HUES64 (cell line): ENCODE data around the gene UNC5C.

Source experiments
- H3K27ac ChIP-seq: 2 replicates; pipeline ENCODE4 v1.7.0; 2013; ENCODE audit warnings: low read depth, low read length, inconsistent platforms
- H3K27me3 ChIP-seq: 2 replicates; pipeline ENCODE4 v1.6.1; 2013; ENCODE audit warnings: mild to moderate bottlenecking, low read length; ENCODE audit not compliant: insufficient read depth
- H3K36me3 ChIP-seq: 2 replicates; pipeline ENCODE4 v1.6.1; 2013; ENCODE audit warnings: mild to moderate bottlenecking, low read length; ENCODE audit not compliant: insufficient read depth
- H3K4me1 ChIP-seq: 2 replicates; pipeline ENCODE4 v1.6.1; 2013; ENCODE audit warnings: mild to moderate bottlenecking, low read length, moderate library complexity; ENCODE audit not compliant: insufficient read depth
- H3K4me3 ChIP-seq: 2 replicates; pipeline ENCODE4 v1.5.1; 2013; ENCODE audit warnings: mild to moderate bottlenecking, low read length, moderate library complexity
- H3K9ac ChIP-seq: 2 replicates; pipeline ENCODE4 v1.6.1; 2013; ENCODE audit warnings: mild to moderate bottlenecking, low read depth, low read length
- H3K9me3 ChIP-seq: 2 replicates; pipeline ENCODE4 v1.6.1; 2013; ENCODE audit warnings: low read depth, low read length; ENCODE audit not compliant: insufficient read depth
- WGBS: fragments of 150-250, 120-280 bp; methylation state at CpG from one replicate; pipeline ENCODE4 v1.1.7; 2013; ENCODE audit warnings: missing lambda C conversion rate; 5-methylcytosine and 5-hydroxymethylcytosine counted together

The UNC5C gene

GRCh38 chr4:95422436-95422835, 126.3 kb downstream of the UNC5C start:
- no peaks in the 10 kb centered on the region for H3K27me3 ChIP-seq
- 96% methylated on average over 7 of the region's 7 CpGs for whole genome bisulfite sequencing
- no peaks in the 10 kb centered on the region for H3K4me1 ChIP-seq
- H3K9me3 ChIP-seq = no peaks in the 10 kb centered on the region
- H3K4me3 ChIP-seq = no peak overlapping the region
- H3K36me3 ChIP-seq = no peaks in the 10 kb centered on the region
- H3K9ac ChIP-seq = no peak overlapping the region
- H3K27ac ChIP-seq = no peak overlapping the region

- H3K4me3 ChIP-seq = no peak overlapping the region
- H3K36me3 ChIP-seq = no peaks in the 10 kb centered on the region
- no peak overlapping the region for H3K9ac ChIP-seq
- 87% methylated on average over 4 of the region's 4 CpGs for WGBS
- no peak overlapping the region for H3K27ac ChIP-seq
- no peaks in the 10 kb centered on the region for H3K9me3 ChIP-seq
- no peaks in the 10 kb centered on the region for H3K4me1 ChIP-seq
- H3K27me3 ChIP-seq = no peaks in the 10 kb centered on the region
Observed at GRCh38 chr4:95421869-95422268, 126.9 kb downstream of the UNC5C start.

GRCh38 chr4:95417531-95417930, 131.2 kb downstream of the UNC5C start:
- no peaks in the 10 kb centered on the region for H3K27me3 ChIP-seq
- H3K9me3 ChIP-seq = no peaks in the 10 kb centered on the region
- no peak overlapping the region for H3K27ac ChIP-seq
- WGBS = 97% methylated on average over 3 of the region's 3 CpGs
- no peaks in the 10 kb centered on the region for H3K36me3 ChIP-seq
- H3K4me1 ChIP-seq = no peaks in the 10 kb centered on the region
- no peak overlapping the region for H3K4me3 ChIP-seq
- no peak overlapping the region for H3K9ac ChIP-seq

- Histone ChIP-seq H3K9me3 (no peaks in the 10 kb centered on the region), H3K4me3 (no peak overlapping the region), H3K27ac (no peak overlapping the region), H3K36me3 (no peaks in the 10 kb centered on the region), H3K4me1 (no peaks in the 10 kb centered on the region), H3K9ac (no peak overlapping the region), H3K27me3 (no peaks in the 10 kb centered on the region)
- WGBS = 50% methylated on average over 1 of the region's 3 CpGs
Observed at GRCh38 chr4:95415346-95415771, 133.4 kb downstream of the UNC5C start.

GRCh38 chr4:95411371-95412088, 137.2 kb downstream of the UNC5C start:
- Histone ChIP-seq H3K36me3 (no peaks in the 10 kb centered on the region), H3K9me3 (no peaks in the 10 kb centered on the region), H3K27me3 (no peaks in the 10 kb centered on the region), H3K4me3 (no peak overlapping the region), H3K9ac (no peak overlapping the region), H3K4me1 (no peaks in the 10 kb centered on the region), H3K27ac (no peak overlapping the region)
- WGBS = 85% methylated on average over 2 of the region's 4 CpGs

GRCh38 chr4:95410387-95410977, 138.3 kb downstream of the UNC5C start:
- Histone ChIP-seq H3K4me3 (no peak overlapping the region), H3K27me3 (no peaks in the 10 kb centered on the region), H3K9me3 (no peaks in the 10 kb centered on the region), H3K4me1 (no peaks in the 10 kb centered on the region), H3K27ac (no peak overlapping the region), H3K9ac (no peak overlapping the region), H3K36me3 (no peaks in the 10 kb centered on the region)
- 84% methylated on average over 3 of the region's 4 CpGs for WGBS

- 97% methylated on average over 2 of the region's 2 CpGs for WGBS
- no peak overlapping the region for H3K4me3 ChIP-seq
- H3K27me3 ChIP-seq = no peaks in the 10 kb centered on the region
- H3K27ac ChIP-seq = no peak overlapping the region
- no peak overlapping the region for H3K9ac ChIP-seq
- no peaks in the 10 kb centered on the region for H3K9me3 ChIP-seq
- H3K36me3 ChIP-seq = no peaks in the 10 kb centered on the region
- H3K4me1 ChIP-seq = no peaks in the 10 kb centered on the region
Observed at GRCh38 chr4:95409750-95410149, 139.0 kb downstream of the UNC5C start.

- Histone ChIP-seq H3K27ac (no peak overlapping the region), H3K4me3 (no peak overlapping the region), H3K36me3 (no peaks in the 10 kb centered on the region), H3K9ac (no peak overlapping the region), H3K4me1 (no peaks in the 10 kb centered on the region), H3K27me3 (no peaks in the 10 kb centered on the region), H3K9me3 (no peaks in the 10 kb centered on the region)
Observed at GRCh38 chr4:95409127-95409526, 139.6 kb downstream of the UNC5C start.

- H3K36me3 ChIP-seq = no peaks in the 10 kb centered on the region
- H3K4me1 ChIP-seq = peaks cover 11% of the 10 kb centered on the region
- H3K27me3 ChIP-seq = no peaks in the 10 kb centered on the region
- no peaks in the 10 kb centered on the region for H3K9me3 ChIP-seq
- H3K4me3 ChIP-seq = no peak overlapping the region
- H3K27ac ChIP-seq = no peak overlapping the region
- H3K9ac ChIP-seq = no peak overlapping the region
Observed at GRCh38 chr4:95402299-95402698, 146.5 kb downstream of the UNC5C start.

- no peaks in the 10 kb centered on the region for H3K36me3 ChIP-seq
- H3K4me1 ChIP-seq = peaks cover 11% of the 10 kb centered on the region
Observed at GRCh38 chr4:95398217-95398616, 150.6 kb downstream of the UNC5C start.

GRCh38 chr4:95394752-95395306, 153.9 kb downstream of the UNC5C start:
- peaks cover 27% of the 10 kb centered on the region for H3K27me3 ChIP-seq
- no peak overlapping the region for H3K9ac ChIP-seq
- 100% methylated on average over 1 of the region's 2 CpGs for WGBS
- H3K36me3 ChIP-seq = no peaks in the 10 kb centered on the region
- no peaks in the 10 kb centered on the region for H3K9me3 ChIP-seq
- no peak overlapping the region for H3K27ac ChIP-seq
- peaks cover 11% of the 10 kb centered on the region for H3K4me1 ChIP-seq
- no peak overlapping the region for H3K4me3 ChIP-seq

More at GRCh38 chr4:95398217-95398616, 150.6 kb downstream of the UNC5C start:
- H3K27me3 ChIP-seq = peaks cover 7% of the 10 kb centered on the region; the same call in 1 of the 2 replicates
- no peak overlapping the region for H3K9ac ChIP-seq
- H3K27ac ChIP-seq = no peak overlapping the region
- no peaks in the 10 kb centered on the region for H3K9me3 ChIP-seq
- no peak overlapping the region for H3K4me3 ChIP-seq
